GM18867 (cell line): Measurements from ENCODE around the gene AP1M2.
"Not testable (repeated sequence)": the region's sequence is repeated elsewhere in the genome, so short reads cannot be mapped to it uniquely, and the experiment has no call there.

Experiments used
- ATAC-seq: cut with Tn5 transposase; IDR thresholded peaks from one replicate; pipeline ENCODE4 v1.9.1; 2021; ENCODE audit warnings: mild to moderate bottlenecking, moderate library complexity; ENCODE audit not compliant: unreplicated experiment

The AP1M2 gene

DNA sequence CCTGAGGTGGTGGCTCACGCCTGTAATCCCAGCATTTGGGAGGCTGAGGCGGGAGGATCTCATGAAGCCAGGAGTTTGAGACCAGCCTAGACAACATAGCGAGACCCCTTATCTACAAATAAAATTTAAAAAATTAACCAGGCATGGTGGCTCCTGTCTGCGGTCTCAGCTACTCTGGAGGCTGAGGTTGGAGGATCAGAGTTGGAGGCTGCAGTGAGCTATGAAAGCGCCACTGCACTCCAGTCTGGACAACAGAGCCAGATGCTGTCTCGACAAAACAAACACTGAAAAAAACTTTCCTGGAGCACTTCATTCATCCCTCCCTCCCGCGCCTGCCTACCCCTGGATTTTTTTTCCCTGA, 44.1 kb downstream of the AP1M2 start:
- ATAC-seq, result no peak

DNA sequence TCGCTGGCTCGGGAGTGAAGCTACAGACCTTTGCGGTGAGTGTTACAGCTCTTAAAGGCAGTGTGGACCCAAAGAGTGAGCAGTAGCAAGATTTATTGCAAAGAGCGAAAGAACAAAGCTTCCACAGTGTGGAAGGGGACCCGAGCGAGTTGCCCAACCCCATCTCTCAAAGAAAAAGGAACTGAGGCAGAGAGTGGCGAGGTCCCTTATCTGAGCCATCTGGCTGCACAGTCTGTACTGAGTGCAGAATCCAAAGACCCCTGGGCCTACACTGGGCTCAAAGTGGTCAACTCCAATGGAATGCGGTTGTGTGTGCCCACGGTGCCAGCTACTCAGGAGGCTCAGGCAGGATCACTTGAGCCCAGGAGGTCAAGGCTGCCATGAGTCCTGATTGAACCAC, 48.1 kb downstream of the AP1M2 start:
- not testable (repeated sequence) for ATAC-seq

DNA sequence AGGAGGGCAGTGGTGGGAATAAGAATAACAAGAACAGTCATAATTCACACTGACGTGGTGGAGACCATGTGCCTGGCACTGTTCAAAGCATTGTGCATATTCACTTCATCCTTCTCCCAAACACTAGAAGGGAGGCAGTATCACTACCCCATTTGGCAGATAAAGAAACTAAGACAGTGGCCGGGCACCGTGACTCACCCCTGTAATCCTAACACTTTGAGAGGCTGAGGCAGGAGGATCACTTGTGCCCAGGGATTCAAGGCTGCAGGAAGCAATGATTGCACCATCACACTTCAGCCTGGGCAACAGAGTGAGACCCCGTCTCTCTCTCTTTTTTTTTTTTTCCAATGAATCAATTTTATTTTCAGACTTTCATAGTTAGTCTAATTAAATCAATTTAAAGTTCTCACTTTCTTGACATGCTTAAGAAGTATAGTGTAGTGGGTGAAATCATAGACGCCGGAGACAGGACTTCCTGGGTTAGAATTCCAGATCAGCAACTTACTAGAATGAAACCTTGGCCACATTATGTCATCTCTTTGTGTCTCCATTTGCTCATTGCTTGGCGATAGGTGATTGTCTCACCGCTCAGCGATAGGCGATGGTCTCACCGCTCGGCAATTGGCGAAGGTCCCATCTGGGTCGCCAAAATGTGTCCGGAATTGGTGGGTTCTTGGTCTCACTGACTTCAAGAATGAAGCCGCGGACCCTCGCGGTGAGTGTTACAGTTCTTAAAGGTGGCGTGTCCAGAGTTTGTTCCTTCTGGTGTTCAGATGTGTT, 48.7 kb downstream of the AP1M2 start:
- ATAC-seq, result no peak

DNA sequence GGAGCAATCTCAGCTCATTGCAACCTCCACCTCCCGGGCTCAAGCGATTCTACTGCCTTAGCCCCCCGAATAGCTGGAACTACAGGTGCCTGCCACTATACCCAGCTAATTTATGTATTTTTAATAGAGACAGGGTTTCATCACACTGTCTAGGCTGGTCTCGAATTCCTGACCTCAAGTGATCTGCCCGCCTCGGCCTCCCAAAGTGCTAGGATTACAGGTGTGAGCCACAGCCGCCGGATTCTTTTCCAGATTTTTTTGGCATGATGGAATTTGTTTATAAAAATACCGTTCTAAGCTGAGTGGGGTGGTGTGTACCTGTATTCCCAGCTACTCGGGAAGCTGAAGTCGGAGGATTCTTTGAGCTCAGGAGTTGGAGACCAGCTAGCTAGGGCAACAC, 49.4 kb downstream of the AP1M2 start:
- ATAC-seq, result no peak

DNA sequence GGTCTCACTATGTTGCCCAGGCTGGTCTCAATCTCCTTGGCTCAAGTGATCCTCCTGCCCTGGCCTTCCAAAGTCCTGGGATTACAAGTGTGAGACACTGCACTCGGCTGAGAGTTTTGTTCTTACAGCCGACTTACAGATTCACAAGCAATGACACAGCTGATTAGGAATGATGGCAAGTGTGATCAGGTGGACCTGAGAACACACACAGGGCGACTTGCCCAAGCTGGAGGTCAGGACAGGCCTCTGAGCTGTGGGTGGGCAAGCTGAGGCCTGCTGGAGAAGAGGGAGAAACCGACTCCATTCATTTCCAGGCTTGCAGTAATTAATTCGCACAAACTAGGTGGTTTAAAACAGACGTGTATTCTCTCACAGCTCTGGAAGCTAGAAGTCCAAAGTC, 51.5 kb downstream of the AP1M2 start:
- ATAC-seq, result no peak

DNA sequence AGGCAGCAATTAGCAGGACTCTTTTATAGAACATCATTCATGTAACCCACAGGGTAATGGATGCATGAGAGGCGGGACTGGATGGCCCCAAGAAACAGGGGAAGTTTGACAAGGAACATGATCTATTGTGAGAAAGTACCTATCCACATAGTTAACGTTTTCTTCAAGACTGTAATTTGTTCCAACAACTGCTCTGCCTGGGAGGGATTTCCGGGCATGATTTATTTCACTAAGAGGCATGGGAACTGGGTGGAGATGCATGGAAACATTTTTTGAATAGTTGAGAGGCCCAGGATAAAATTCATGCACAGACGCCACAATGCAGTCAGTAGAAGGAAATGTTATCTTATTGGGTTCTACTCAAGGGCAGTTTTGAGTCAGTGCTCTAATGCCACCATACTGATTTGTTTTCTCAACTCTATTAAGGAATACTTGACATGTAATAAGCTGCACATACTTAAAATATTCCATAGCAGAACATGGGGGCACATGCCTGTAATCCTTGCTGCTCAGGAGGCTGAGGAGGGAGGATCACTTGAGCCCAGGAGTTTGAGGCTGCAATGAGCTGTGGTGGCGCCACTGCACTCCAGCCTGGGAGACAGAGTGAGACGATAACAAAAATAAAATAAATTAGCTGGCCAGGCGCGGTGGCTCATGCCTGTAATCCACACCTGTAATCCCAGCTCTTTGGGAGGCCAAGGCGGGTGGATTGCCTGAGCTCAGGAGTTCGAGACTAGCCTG, 53.3 kb downstream of the AP1M2 start:
- ATAC-seq, result no peak

DNA sequence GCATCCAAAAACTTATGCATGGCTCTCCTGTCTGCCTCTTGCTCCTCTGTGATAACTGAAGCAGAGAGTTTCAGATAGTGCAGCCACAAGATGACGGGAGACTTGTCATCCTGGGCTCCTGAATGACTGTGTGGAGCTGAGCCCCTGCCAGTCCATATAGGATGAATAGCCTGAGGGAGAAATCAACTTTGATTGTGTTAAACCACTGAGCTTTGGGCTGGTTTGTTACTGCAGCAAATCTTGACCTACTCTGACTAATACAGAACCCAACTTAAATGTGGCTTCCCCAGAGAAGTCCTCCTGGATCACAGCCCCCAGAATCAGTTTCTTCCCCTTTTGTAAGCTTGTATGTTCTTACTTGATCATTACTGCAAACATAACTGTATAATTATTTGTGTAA, 54.7 kb downstream of the AP1M2 start:
- ATAC-seq, result no peak

DNA sequence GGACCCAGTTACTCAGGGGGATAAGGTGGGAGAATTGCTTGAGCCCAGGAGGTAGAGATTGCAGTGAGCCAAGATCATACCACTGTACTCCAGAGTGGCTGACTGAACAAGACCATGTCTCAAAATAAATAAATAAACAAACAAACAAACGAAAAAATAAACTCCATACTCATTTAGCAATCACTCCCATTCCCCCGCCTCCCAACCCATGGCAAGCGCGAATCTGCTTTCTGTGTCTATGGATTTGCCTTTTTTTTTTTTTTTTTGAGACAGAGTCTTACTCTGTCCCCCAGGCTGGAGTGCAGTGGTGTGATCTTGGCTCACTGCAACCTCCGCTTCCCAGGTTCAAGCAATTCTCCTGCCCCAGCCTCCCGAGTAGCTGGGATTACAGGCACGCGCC, 60.2 kb downstream of the AP1M2 start:
- not testable (repeated sequence) for ATAC-seq

DNA sequence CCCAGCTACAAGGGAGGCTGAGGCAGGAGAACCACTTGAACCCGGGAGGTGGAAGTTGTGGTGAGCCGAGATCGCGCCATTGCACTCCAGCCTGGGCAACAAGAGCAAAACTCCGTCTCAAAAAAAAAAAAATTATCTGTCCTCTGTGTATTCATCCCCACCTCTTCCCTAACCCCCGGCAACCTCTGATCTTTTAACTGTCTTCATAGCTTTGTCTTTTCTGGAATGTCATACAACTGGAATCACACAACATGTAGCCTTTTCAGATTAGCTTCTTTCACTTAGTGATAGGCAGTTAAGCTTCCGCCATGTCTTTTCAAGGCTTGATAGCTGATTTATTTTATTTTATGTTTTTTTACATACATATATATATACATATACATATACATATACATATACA, 61.5 kb downstream of the AP1M2 start:
- ATAC-seq, result no peak

DNA sequence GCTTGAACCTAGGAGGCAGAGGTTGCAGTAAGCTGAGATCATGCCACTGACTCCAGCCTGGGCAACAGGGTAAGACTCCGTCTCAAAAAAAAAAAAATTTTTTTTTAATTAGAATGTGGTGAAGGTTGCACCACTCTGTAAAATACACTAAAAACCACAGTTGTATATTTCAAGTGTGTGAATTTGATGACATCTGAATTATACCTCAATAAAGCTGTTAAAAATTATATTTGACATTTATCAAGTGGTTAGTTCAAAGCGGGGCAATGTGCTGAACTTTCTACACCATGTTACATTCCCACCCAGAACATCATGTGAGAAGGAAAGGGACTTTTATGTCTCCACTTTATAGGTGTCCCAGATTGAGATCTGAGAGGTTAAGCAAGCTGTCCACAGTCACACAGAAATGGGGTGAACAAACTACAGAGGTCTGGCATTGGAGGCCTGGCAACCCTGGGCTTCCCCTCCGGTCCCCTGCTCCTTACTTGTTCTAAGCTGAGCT, 63.9 kb downstream of the AP1M2 start:
- ATAC-seq, result no peak
